Spleen (tissue), 7 donors: Measurements from ENCODE around the gene CFHR5.
"Not testable (repeated sequence)": the region's sequence is repeated elsewhere in the genome, so short reads cannot be mapped to it uniquely, and the experiment has no call there.

Experiments
- CTCF ChIP-seq, 11 experiments: fragments of 200-600 bp in 7 of 11; fragments of 450-650 bp in 4 of 11; sonication (generic) in 4 of 11; IDR thresholded peaks in 8 of 11; conservative IDR thresholded peaks in 3 of 11; 1 replicate in 7 of 11; 2 replicates in 4 of 11; pipeline versions ENCODE4 v1.4.0 to v1.8.0; 2016 to 2021; ENCODE audit warnings: antibody characterized with exemption in 11 of 11, inconsistent platforms in 4 of 11, mild to moderate bottlenecking in 1 of 11
- POLR2A ChIP-seq, 3 donors: fragments of 450-650 bp; IDR thresholded peaks; one replicate each; pipeline ENCODE4 v1.5.1; 2017; ENCODE audit warnings: antibody characterized with exemption in 3 of 3, mild to moderate bottlenecking in 1 of 3
- POLR2AphosphoS5 ChIP-seq, 3 donors: sonication (generic); formaldehyde crosslinking; IDR thresholded peaks; one replicate each; pipeline ENCODE4 v1.5.1; 2017; ENCODE audit warnings: antibody characterized with exemption in 3 of 3
- donor health status: DM: no; HTN: no; CAD: no; lungs with moderate emphysema.
- donor health status: DM: no; HTN: no; CAD: no.
- donor health status: DM: no; HTN: no; CAD: no.

DNA sequence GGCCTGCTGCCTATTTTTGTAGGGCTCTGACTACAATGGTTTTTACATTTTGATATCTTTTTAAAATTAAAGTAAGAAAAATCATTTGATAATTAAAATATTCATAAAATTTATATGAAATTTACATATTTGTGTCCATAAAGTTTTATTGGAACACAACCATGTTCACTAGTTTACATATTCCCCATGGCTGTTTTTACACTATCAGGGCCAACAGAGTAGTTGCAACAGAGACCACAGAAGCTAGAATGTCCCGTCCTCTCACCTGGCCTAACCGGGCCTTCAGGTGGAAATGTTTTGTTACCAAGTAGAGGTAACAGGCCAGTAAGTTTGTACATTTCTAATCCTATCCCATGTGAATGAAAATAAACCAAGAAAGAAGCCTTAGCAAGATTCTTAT is 44.5 kb upstream of the CFHR5 start:
- not testable (repeated sequence) for TF ChIP-seq CTCF (IDR thresholded peaks at IDR 0.05 in 8 of 11, conservative IDR thresholded peaks at IDR 0.05 in 3 of 11); POLR2A (IDR thresholded peaks at IDR 0.05); POLR2AphosphoS5 (IDR thresholded peaks at IDR 0.05)
